PC-9 (cell line): ENCODE data around the gene LRRC27. TPM values are rescaled to one million over a fixed set of nuclear protein-coding genes. Genes with fewer than 3 reads are reported as not detected.

Source experiments
- BruUV-seq: library from RNA; stranded (reverse); fragments of 400-500 nt; replicated peaks from 2 replicates; lab custom pipeline; 2021; lab: Mats Ljungman, UMichigan
- CTCF ChIA-PET: fragments of 300-600 bp; sonication (Branson Sonifier 250); formaldehyde crosslinking; loops from one replicate; lab custom pipeline; 2022; ENCODE audit warnings: antibody characterized with exemption; lab: Charles Lee
- POLR2A ChIA-PET: fragments of 300-600 bp; sonication (Branson Sonifier 250); formaldehyde crosslinking; loops from one replicate; lab custom pipeline; 2022; ENCODE audit warnings: antibody characterized with exemption; ENCODE audit not compliant: unreplicated experiment; lab: Charles Lee
- DNase-seq, 2 experiments: peaks; one replicate each; pipeline versions ENCODE4 v3.0.0 to v3.0.0-alpha.2; 2015 to 2022; ENCODE audit warnings: mixed read lengths in 1 of 2
- H2AFZ ChIP-seq: fragments of 200-600 bp; sonication (generic); 2 replicates; pipeline ENCODE4 v1.8.1; 2017; ENCODE audit warnings: antibody characterized with exemption
- H3F3A ChIP-seq: fragments of 200-600 bp; sonication (generic); 2 replicates; pipeline ENCODE4 v1.8.1; 2017; ENCODE audit warnings: antibody characterized with exemption, mild to moderate bottlenecking, low read depth; ENCODE audit not compliant: insufficient read depth
- H3K27ac ChIP-seq: fragments of 200-600 bp; sonication (generic); 2 replicates; pipeline ENCODE4 v1.6.1; 2016; ENCODE audit warnings: mixed run types
- H3K27me3 ChIP-seq: fragments of 200-600 bp; sonication (generic); 2 replicates; pipeline ENCODE4 v1.6.1; 2016; ENCODE audit warnings: low read depth, mixed run types; ENCODE audit not compliant: insufficient read depth
- H3K36me3 ChIP-seq: fragments of 200-600 bp; sonication (generic); 2 replicates; pipeline ENCODE4 v1.6.1; 2016; ENCODE audit warnings: low read depth, mixed run types
- H3K4me1 ChIP-seq: fragments of 200-600 bp; sonication (generic); replicated peaks from 2 replicates; pipeline ENCODE4 v1.6.1; 2016; ENCODE audit warnings: mixed run types; ENCODE audit not compliant: insufficient read depth
- H3K4me2 ChIP-seq: fragments of 200-600 bp; sonication (generic); 2 replicates; pipeline ENCODE4 v1.6.1; 2017; ENCODE audit warnings: mixed run types
- H3K4me3 ChIP-seq: fragments of 200-600 bp; sonication (generic); 2 replicates; pipeline ENCODE4 v1.6.1; 2016; ENCODE audit warnings: mixed run types
- H3K79me2 ChIP-seq: fragments of 200-600 bp; sonication (generic); 2 replicates; pipeline ENCODE4 v1.6.1; 2017; ENCODE audit warnings: low read depth, mixed run types
- H3K9me2 ChIP-seq: fragments of 200-600 bp; sonication (generic); 2 replicates; pipeline ENCODE4 v1.8.1; 2017; ENCODE audit warnings: mild to moderate bottlenecking; ENCODE audit not compliant: insufficient read depth
- H3K9me3 ChIP-seq: fragments of 200-600 bp; sonication (generic); 2 replicates; pipeline ENCODE4 v1.8.1; 2016; ENCODE audit warnings: low read depth; ENCODE audit not compliant: insufficient read depth
- H4K20me1 ChIP-seq: fragments of 200-600 bp; sonication (generic); 2 replicates; pipeline ENCODE4 v1.8.1; 2017; ENCODE audit not compliant: insufficient read depth
- CTCF ChIP-seq: fragments of 200-600 bp; sonication (generic); conservative IDR thresholded peaks from 2 replicates; pipeline ENCODE4 v1.6.1; 2017; ENCODE audit warnings: mixed run types, antibody characterized with exemption, mild to moderate bottlenecking, moderate library complexity
- EZH2 ChIP-seq: fragments of 200-600 bp; sonication (generic); IDR thresholded peaks from 2 replicates; pipeline ENCODE4 v1.8.0; 2017; ENCODE audit warnings: antibody characterized with exemption, low read depth
- intact Hi-C: fragments of 100-400 bp; cut with micrococcal nuclease; formaldehyde crosslinking; loops from one replicate; pipeline ENCODE4 v1.10.0; 2022; ENCODE audit not compliant: unreplicated experiment
- total RNA-seq: library from RNA; stranded (reverse); gene quantifications from 2 replicates; pipeline ENCODE4 v1.2.3, GENCODE V29; 2021

LRRC27 gene
- total RNA-seq, 1 experiment from 2014 or later: 10.0 TPM

- Histone ChIP-seq H3F3A (peaks cover 11% of the 10 kb centered on the region; the same call in 1 of the 2 replicates), H3K27ac (peak overlapping the region; percentile 44), H3K4me2 (peak overlapping the region; percentile 69), H3K9me3 (no peaks in the 10 kb centered on the region), H3K4me1 (peaks cover 48% of the 10 kb centered on the region), H4K20me1 (no peaks in the 10 kb centered on the region), H2AFZ (no peak overlapping the region), H3K4me3 (no peak overlapping the region), H3K9me2 (no peaks in the 10 kb centered on the region), H3K27me3 (no peaks in the 10 kb centered on the region), H3K36me3 (no peaks in the 10 kb centered on the region), H3K79me2 (peaks cover 44% of the 10 kb centered on the region)
- TF ChIP-seq EZH2: no peak
- no peak for TF ChIP-seq CTCF
- no TSS peak for BruUV-seq
- POLR2A ChIA-PET: interaction anchor here (0.7 kb wide), 1 partner anchor 610 kb away, joined by 4 read pairs; no protein-coding TSS in a partner anchor
- peak; percentile 70 to 79 for DNase-seq
- intact Hi-C loops: no loop called here
- CTCF ChIA-PET: interaction anchor here (0.9 kb wide), 1 partner anchor 43 kb away, joined by 4 read pairs; no protein-coding TSS in a partner anchor
Observed at GRCh38 chr10:132403511-132404168, 71.6 kb downstream of the LRRC27 start.

GRCh38 chr10:132404169-132404880, 72.3 kb downstream of the LRRC27 start:
- Histone ChIP-seq H4K20me1 (no peaks in the 10 kb centered on the region), H3K9me2 (no peaks in the 10 kb centered on the region), H3K79me2 (peaks cover 45% of the 10 kb centered on the region), H3K9me3 (no peaks in the 10 kb centered on the region), H3K4me1 (peaks cover 48% of the 10 kb centered on the region), H3K4me2 (peak overlapping the region; percentile 69), H3K27ac (peak overlapping the region; percentile 44), H3K4me3 (no peak overlapping the region), H3F3A (peaks cover 13% of the 10 kb centered on the region; the same call in 1 of the 2 replicates), H3K36me3 (no peaks in the 10 kb centered on the region), H2AFZ (no peak overlapping the region), H3K27me3 (no peaks in the 10 kb centered on the region)
- DNase-seq: no peak
- no TSS peak for BruUV-seq
- TF ChIP-seq EZH2: no peak
- no peak for TF ChIP-seq CTCF
- intact Hi-C loops: no loop called here
- CTCF ChIA-PET: interaction anchor here (0.9 kb wide), 1 partner anchor 43 kb away, joined by 4 read pairs; no protein-coding TSS in a partner anchor
- POLR2A ChIA-PET: interaction anchor here (0.7 kb wide), 1 partner anchor 609 kb away, joined by 4 read pairs; no protein-coding TSS in a partner anchor

GRCh38 chr10:132404911-132405462, 73.0 kb downstream of the LRRC27 start:
- DNase-seq: no peak
- TF ChIP-seq EZH2 (no peak), CTCF (no peak)
- no peaks in the 10 kb centered on the region for H3K9me3 ChIP-seq
- H3F3A ChIP-seq: peaks cover 13% of the 10 kb centered on the region; the same call in 1 of the 2 replicates
- no peak overlapping the region for H3K27ac ChIP-seq
- BruUV-seq: no TSS peak
- intact Hi-C loops: loop anchor here (5.0 kb wide), 3 partner anchors 73 to 503 kb away; partner anchors contain the start of genes INPP5A, LRRC27 and PPP2R2D
- H2AFZ ChIP-seq: no peak overlapping the region
- H3K79me2 ChIP-seq: peaks cover 43% of the 10 kb centered on the region
- H3K36me3 ChIP-seq: no peaks in the 10 kb centered on the region
- no peak overlapping the region for H3K4me3 ChIP-seq
- H3K9me2 ChIP-seq: no peaks in the 10 kb centered on the region
- CTCF ChIA-PET: no interaction called here
- H3K4me1 ChIP-seq: peaks cover 50% of the 10 kb centered on the region
- no peaks in the 10 kb centered on the region for H3K27me3 ChIP-seq
- H4K20me1 ChIP-seq: no peaks in the 10 kb centered on the region
- no peak overlapping the region for H3K4me2 ChIP-seq
- POLR2A ChIA-PET: no interaction called here
